NCI-H1417 (cell line): ENCODE data around the gene PECR.
A peak's percentile ranks its signal among the peaks of the same experiment; 100 is the strongest.
"Not testable (repeated sequence)": the region's sequence is repeated elsewhere in the genome, so short reads cannot be mapped to it uniquely, and the experiment has no call there.

ENCODE experiments used
- DNase-seq, 3 experiments: peaks; one replicate each; lab custom pipeline; 2025; lab: John Stamatoyannopoulos, UW

PECR gene

GRCh38 chr2:216029416-216030129, 52.0 kb downstream of the PECR start:
- no peak for DNase-seq

GRCh38 chr2:216024779-216025336, 56.8 kb downstream of the PECR start:
- DNase-seq: no peak

GRCh38 chr2:216023055-216023648, 58.5 kb downstream of the PECR start:
- peak in 2 of 3 experiments; percentile 7 to 55 for DNase-seq

- no peak for DNase-seq
Measured at GRCh38 chr2:216021768-216022565, 59.6 kb downstream of the PECR start.

GRCh38 chr2:216018709-216019108, 62.9 kb downstream of the PECR start:
- DNase-seq: no peak

GRCh38 chr2:216017365-216017764, 64.2 kb downstream of the PECR start:
- DNase-seq: no peak

- DNase-seq: no peak
Measured at GRCh38 chr2:216016581-216016980, 65.0 kb downstream of the PECR start.

- DNase-seq: peak in 2 of 3 experiments; percentile 10 to 52
Measured at GRCh38 chr2:216015722-216016464, 65.7 kb downstream of the PECR start.

- no peak for DNase-seq
Measured at GRCh38 chr2:216014986-216015385, 66.6 kb downstream of the PECR start.

GRCh38 chr2:216014006-216014405, 67.6 kb downstream of the PECR start:
- no peak for DNase-seq

- DNase-seq: peak; percentile 72 to 91 (median 89)
Measured at GRCh38 chr2:216013080-216013909, 68.3 kb downstream of the PECR start, which contains the start of gene MREG. TSS of gene MREG (minus strand) at chr2:216013551. CDS start at chr2:216013327, 224 bp downstream.

- no peak for DNase-seq
Measured at GRCh38 chr2:216012830-216013079, 68.9 kb downstream of the PECR start.

GRCh38 chr2:216012133-216012829, 69.3 kb downstream of the PECR start:
- peak in 2 of 3 experiments; percentile 22 to 50 for DNase-seq

GRCh38 chr2:216009215-216009614, 72.4 kb downstream of the PECR start:
- DNase-seq: not testable (repeated sequence)

- no peak for DNase-seq
Measured at GRCh38 chr2:216008387-216008786, 73.2 kb downstream of the PECR start.

- no peak for DNase-seq
Measured at GRCh38 chr2:216006164-216006663, 75.4 kb downstream of the PECR start.

- no peak for DNase-seq
Measured at GRCh38 chr2:216004697-216005283, 76.8 kb downstream of the PECR start.

- no peak for DNase-seq
Measured at GRCh38 chr2:216003876-216004696, 77.5 kb downstream of the PECR start.

GRCh38 chr2:216002693-216003092, 78.9 kb downstream of the PECR start:
- DNase-seq: no peak
